ENCODE measurements around the gene METTL17. TPM values are rescaled to one million over a fixed set of nuclear protein-coding genes. Genes with fewer than 3 reads are reported as not detected.
"Not testable (repeated sequence)": the region's sequence is repeated elsewhere in the genome, so short reads cannot be mapped to it uniquely, and the experiment has no call there.

Gene METTL17
- total and polyA plus RNA-seq, 2 of the 13 experiments (the other 11 are each of a cell fraction or from before 2014, with no cell fraction given), result 122 to 199 TPM

- no peak for TF ChIP-seq ZNF292 (CRISPR knock-in tag; IDR thresholded peaks at IDR 0.05; ENCODE audit: borderline replicate concordance, low read depth)
- no peak for TF ChIP-seq FOXA1 (IDR thresholded peaks at IDR 0.05)
- TF ChIP-seq FOXA1 (CRISPR knock-in tag; IDR thresholded peaks at IDR 0.05), result no peak
Measured at GRCh38 chr14:21040370-21040925, 50.7 kb downstream of the METTL17 start (continued).

DNA sequence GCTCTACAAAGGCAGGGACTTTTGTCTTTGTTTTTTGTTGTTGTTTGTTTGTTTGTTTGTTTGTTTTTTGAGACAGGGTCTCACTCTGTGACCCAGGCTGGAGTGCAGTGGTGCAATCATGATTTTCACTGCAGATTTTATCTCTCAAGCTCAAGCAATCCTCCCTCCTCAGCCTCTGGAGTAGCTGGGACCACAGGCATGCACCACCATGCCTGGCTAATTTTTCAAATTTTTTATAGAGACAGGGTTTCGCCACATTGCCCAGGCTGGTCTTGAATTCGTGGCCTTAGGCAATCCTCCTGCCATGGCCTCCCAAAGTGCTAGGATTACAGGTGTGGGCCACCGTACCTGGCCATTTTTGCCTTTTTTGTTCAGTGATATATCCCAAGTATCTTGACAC is 51.2 kb downstream of the METTL17 start:
- not testable (repeated sequence) for H3K79me2 ChIP-seq (ENCODE audit: insufficient read depth, low read length); H3K4me2 ChIP-seq (ENCODE audit: low read depth, low read length); H3K36me3 ChIP-seq (replicated peaks in 1 of 2; ENCODE audit: control insufficient read depth in 1 of 2, insufficient read depth in 2 of 2, low read length in 2 of 2); DNase-seq (ENCODE audit: low spot score); H2AFZ ChIP-seq (ENCODE audit: low read length); H3K27me3 ChIP-seq (ENCODE audit: control insufficient read depth in 1 of 2, insufficient read depth in 2 of 2, low read length in 2 of 2); FAIRE-seq; H3K9me3 ChIP-seq (ENCODE audit: low read length); H3K4me3 ChIP-seq (replicated peaks in 1 of 3; ENCODE audit: insufficient read depth in 1 of 3, low read depth in 2 of 3, low read length in 3 of 3); H3K27ac ChIP-seq (ENCODE audit: extremely low read length, insufficient read depth, low read length); BruUV-seq (replicated peaks); H3K9ac ChIP-seq (ENCODE audit: insufficient read depth, low read depth, low read length); ATAC-seq; H4K20me1 ChIP-seq (ENCODE audit: insufficient read depth, low read length)
- intact Hi-C loops (cut with micrococcal nuclease; ENCODE audit: unreplicated experiment) (loop anchor here (1.0 to 2.0 kb wide), 3 partner anchors 14 to 184 kb away; no protein-coding TSS in a partner anchor), in situ Hi-C loops (cut with HindIII; ENCODE audit: extremely low pct_ligation_motif_present, low pct_unique_long_range_greater_than_20kb) (loop anchor here (5.0 kb wide), 1 partner anchor 184 kb away; no protein-coding TSS in a partner anchor)
- ChIA-PET POLR2A (interaction anchor here (0.8 to 3.5 kb wide), 8 partner anchors 9 to 49 kb away, joined by 4 to 112 read pairs (median 23); partner anchors contain the start of gene ARHGEF40), CTCF (ENCODE audit: low intra/inter-chr PET ratio, low total read pairs) (interaction anchor here (0.7 to 4.8 kb wide), 8 partner anchors 17 to 343 kb away, joined by 3 to 109 read pairs (median 6); no protein-coding TSS in a partner anchor)
- WGBS (ENCODE audit: low lambda C conversion rate), result 80% methylated on average over 3 of the region's 3 CpGs
- H3K4me1 ChIP-seq (ENCODE audit: insufficient read depth, low read length), result peaks cover 76% of the 10 kb centered on the region

GRCh38 chr14:21041676-21042433 is 52.1 kb downstream of the METTL17 start, which contains the start of gene RNASE7:
TSS of gene RNASE7 (plus strand) at chr14:21042362. CDS start at chr14:21042993, 631 bp downstream.
- POLR2A ChIA-PET, result interaction anchor here (1.0 to 3.5 kb wide), 3 partner anchors 12 to 29 kb away, joined by 4 to 26 read pairs (median 7); partner anchors contain the start of gene NDRG2
- H4K20me1 ChIP-seq (ENCODE audit: insufficient read depth, low read length), result no peaks in the 10 kb centered on the region
- H3K4me3 ChIP-seq (replicated peaks in 1 of 3; ENCODE audit: insufficient read depth in 1 of 3, low read depth in 2 of 3, low read length in 3 of 3), result no peak within 1 kb of the TSS
- BruUV-seq (replicated peaks), result no TSS peak
- in situ Hi-C loops (cut with HindIII; ENCODE audit: extremely low pct_ligation_motif_present, low pct_unique_long_range_greater_than_20kb), result loop anchor here (5.0 kb wide), 1 partner anchor 185 kb away; no protein-coding TSS in a partner anchor
- WGBS (ENCODE audit: low lambda C conversion rate), result 93% methylated on average over 11 of the region's 11 CpGs
- no peak within 1 kb of the TSS for H2AFZ ChIP-seq (ENCODE audit: low read length)
- CTCF ChIA-PET (ENCODE audit: low intra/inter-chr PET ratio, low total read pairs), result interaction anchor here (2.5 kb wide), 1 partner anchor 51 kb away, joined by 14 read pairs; no protein-coding TSS in a partner anchor
- no peaks in the 10 kb centered on the region for H3K27me3 ChIP-seq (ENCODE audit: control insufficient read depth in 1 of 2, insufficient read depth in 2 of 2, low read length in 2 of 2)
- no peaks in the 10 kb centered on the region for H3K36me3 ChIP-seq (replicated peaks in 1 of 2; ENCODE audit: control insufficient read depth in 1 of 2, insufficient read depth in 2 of 2, low read length in 2 of 2)
- H3K4me2 ChIP-seq (ENCODE audit: low read depth, low read length), result no peak within 1 kb of the TSS
- no peaks in the 10 kb centered on the region for H3K9me3 ChIP-seq (ENCODE audit: low read length)
- H3K79me2 ChIP-seq (ENCODE audit: insufficient read depth, low read length), result no peaks in the 10 kb centered on the region
- DNase-seq (ENCODE audit: low spot score), result no peak
- TF ChIP-seq ZNF552 (CRISPR knock-in tag; IDR thresholded peaks at IDR 0.05; ENCODE audit: borderline replicate concordance) (no peak), ZNF282 (IDR thresholded peaks at IDR 0.05; ENCODE audit: partially characterized antibody) (no peak)
- intact Hi-C loops (cut with micrococcal nuclease; ENCODE audit: unreplicated experiment), result loop anchor here (2.0 kb wide), 1 partner anchor 13 kb away; no protein-coding TSS in a partner anchor
- no peak within 1 kb of the TSS for H3K9ac ChIP-seq (ENCODE audit: insufficient read depth, low read depth, low read length)
- no peak within 1 kb of the TSS for H3K27ac ChIP-seq (ENCODE audit: extremely low read length, insufficient read depth, low read length)
- ATAC-seq, result no peak
- H3K4me1 ChIP-seq (ENCODE audit: insufficient read depth, low read length), result peaks cover 76% of the 10 kb centered on the region
- FAIRE-seq, result no peak

Data from HepG2 (cell line).